T follicular helper cell (primary cell): ENCODE results near the gene MVK.

ENCODE experiments used
- DNase-seq: peaks from one replicate; pipeline ENCODE4 v3.0.0-alpha.2; 2020; ENCODE audit warnings: low read depth

Gene MVK

GRCh38 chr12:109566424-109566823 is 7.2 kb upstream of the MVK start:
- DNase-seq: no peak

- DNase-seq: no peak
Measured at GRCh38 chr12:109567296-109567695, 6.3 kb upstream of the MVK start.

- no peak for DNase-seq
Measured at GRCh38 chr12:109567967-109568366, 5.6 kb upstream of the MVK start.

GRCh38 chr12:109568486-109568885 is 5.1 kb upstream of the MVK start:
- no peak for DNase-seq

GRCh38 chr12:109571773-109572505 is 1.7 kb upstream of the MVK start:
- no peak for DNase-seq

- no peak for DNase-seq
Measured at GRCh38 chr12:109572506-109572845, 1.1 kb upstream of the MVK start.

GRCh38 chr12:109573914-109574244 is 285 bp downstream of the MVK start:
- DNase-seq: no peak

GRCh38 chr12:109575683-109576082 is 2.1 kb downstream of the MVK start:
- DNase-seq: no peak

GRCh38 chr12:109577311-109577710 is 3.7 kb downstream of the MVK start:
- no peak for DNase-seq

- no peak for DNase-seq
Measured at GRCh38 chr12:109578330-109578927, 4.8 kb downstream of the MVK start.

- no peak for DNase-seq
Measured at GRCh38 chr12:109579639-109580038, 6.0 kb downstream of the MVK start.

- DNase-seq: no peak
Measured at GRCh38 chr12:109580272-109580671, 6.7 kb downstream of the MVK start.

GRCh38 chr12:109580684-109581333 is 7.2 kb downstream of the MVK start:
- no peak for DNase-seq

GRCh38 chr12:109581334-109581691 is 7.7 kb downstream of the MVK start:
- DNase-seq: no peak

- no peak for DNase-seq
Measured at GRCh38 chr12:109581856-109582255, 8.3 kb downstream of the MVK start.

- DNase-seq: no peak
Measured at GRCh38 chr12:109582636-109583035, 9.0 kb downstream of the MVK start.

GRCh38 chr12:109583733-109584132 is 10.1 kb downstream of the MVK start:
- DNase-seq: no peak

- DNase-seq: no peak
Measured at GRCh38 chr12:109586385-109587296, 13.0 kb downstream of the MVK start.

- no peak for DNase-seq
Measured at GRCh38 chr12:109587921-109588320, 14.3 kb downstream of the MVK start.

- no peak for DNase-seq
Measured at GRCh38 chr12:109588461-109589239, 15.1 kb downstream of the MVK start.

- no peak for DNase-seq
Measured at GRCh38 chr12:109589240-109589590, 15.6 kb downstream of the MVK start.

GRCh38 chr12:109589691-109590245 is 16.2 kb downstream of the MVK start:
- no peak for DNase-seq
